NCI-H2081 treated with DMSO at 0.1 percent for 48 hours (cell line): ENCODE results near the gene EPB41.

Experiments used
- DNase-seq: peaks from one replicate; lab custom pipeline; 2025; lab: John Stamatoyannopoulos, UW

The EPB41 gene

GRCh38 chr1:28891256-28891655 lies 23.1 kb upstream of the EPB41 start:
- DNase-seq: no peak

GRCh38 chr1:28893403-28894102 lies 20.8 kb upstream of the EPB41 start:
- DNase-seq: no peak

- no peak for DNase-seq
Measured at GRCh38 chr1:28894785-28895184, 19.6 kb upstream of the EPB41 start.

GRCh38 chr1:28895896-28896608 lies 18.3 kb upstream of the EPB41 start:
- DNase-seq: no peak

DNA sequence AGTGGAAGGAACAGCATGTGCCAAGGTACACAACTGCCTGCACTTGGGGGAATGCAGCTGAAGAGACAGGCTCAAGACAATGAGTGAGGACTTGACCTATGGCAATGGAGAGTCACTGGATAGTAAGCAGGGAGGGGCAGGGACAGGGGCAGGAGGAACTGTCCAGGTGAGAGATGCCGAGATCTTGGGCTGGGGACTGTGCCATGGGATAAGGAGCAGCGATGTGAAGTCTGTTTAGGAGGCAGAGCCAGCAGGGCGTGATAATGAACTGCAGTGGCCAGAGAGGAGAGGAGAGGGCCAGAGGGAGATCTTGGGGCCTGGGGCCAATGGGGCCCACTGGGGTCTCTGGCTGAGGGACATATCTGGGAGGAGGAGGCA lies 17.8 kb upstream of the EPB41 start:
- DNase-seq: no peak

DNA sequence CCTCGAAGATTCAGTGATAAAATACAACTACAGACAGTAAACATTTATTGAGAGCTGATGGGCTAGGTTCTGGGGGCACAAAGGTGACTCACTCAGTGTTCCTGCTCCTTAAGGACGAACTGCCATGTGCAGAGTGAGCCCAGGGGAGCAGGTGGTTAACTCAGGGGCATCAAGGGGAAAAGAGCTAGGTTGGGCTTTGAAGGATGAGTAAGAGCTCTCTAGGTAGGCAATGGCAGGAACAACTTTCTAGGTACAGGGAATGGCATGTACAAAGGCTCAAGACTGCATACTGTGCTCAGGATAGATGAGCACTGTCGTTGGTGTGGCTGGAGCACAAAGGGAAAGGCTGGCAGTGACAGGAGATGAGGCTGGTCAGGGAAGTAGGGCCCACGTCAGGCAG lies 16.6 kb upstream of the EPB41 start:
- DNase-seq: no peak

DNA sequence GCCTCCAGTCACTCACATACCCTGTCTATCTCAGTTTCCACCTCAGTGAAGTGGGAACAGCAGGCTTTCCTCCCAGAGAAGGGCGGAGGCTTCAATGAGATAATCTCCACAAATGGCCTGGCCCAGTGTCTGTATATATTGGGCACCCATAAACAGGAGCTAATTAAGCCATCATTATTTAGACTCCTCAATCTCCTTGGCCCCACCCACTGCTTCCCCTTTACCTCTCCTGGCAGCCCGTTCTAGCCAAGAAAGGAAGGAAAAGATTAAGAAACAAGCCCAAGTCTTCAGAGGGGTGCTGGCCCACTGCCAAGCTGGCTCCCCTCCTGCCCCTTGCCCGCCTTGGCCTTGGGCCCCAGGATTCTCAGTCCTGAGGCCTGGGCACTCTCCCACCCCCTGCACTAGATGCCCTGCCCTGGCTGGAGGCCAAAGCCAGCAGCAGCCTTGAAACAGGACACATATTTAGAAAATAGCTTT lies 15.9 kb upstream of the EPB41 start:
- no peak for DNase-seq

DNA sequence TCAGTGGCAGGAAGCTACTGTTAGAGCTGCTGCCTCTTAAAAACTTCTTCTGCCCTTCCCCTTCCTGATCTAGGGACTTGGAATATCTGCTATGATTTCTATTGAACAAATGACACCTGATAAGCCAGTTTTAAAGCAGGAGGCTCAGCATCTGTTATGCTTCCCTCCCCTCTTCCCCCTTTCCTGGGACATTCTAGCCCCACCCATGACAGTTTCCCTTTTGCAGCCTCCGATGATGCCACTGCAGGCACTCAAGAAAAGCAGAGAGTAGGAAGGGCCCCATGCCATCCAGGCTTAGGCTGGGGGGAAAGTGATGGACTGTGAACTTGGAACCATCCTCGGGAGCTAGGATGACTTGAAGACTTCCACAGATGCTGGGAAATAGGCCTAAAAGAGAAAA lies 15.1 kb upstream of the EPB41 start:
- DNase-seq: no peak

DNA sequence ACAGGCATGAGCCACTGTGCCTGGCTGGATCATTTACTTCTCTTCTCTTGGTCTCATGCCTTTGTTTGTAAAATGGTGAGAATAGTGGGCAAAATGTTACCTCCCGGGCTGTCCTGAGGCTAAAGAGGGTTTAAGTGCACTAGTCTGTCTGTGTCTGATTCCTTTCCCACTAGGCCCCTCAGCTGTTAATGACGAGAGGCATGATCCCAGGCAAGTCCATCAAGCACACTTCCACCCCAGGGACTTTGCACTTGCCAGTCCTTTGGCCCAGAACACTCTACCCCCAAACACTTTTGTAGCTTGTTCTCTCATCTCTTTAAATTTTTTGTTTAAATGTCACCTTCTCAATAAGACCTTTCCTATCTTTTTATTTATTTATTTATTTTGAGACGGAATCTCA lies 13.8 kb upstream of the EPB41 start:
- no peak for DNase-seq

- DNase-seq: no peak
Measured at GRCh38 chr1:28902738-28903137, 11.6 kb upstream of the EPB41 start.

- no peak for DNase-seq
Measured at GRCh38 chr1:28905921-28906666, 8.3 kb upstream of the EPB41 start.

DNA sequence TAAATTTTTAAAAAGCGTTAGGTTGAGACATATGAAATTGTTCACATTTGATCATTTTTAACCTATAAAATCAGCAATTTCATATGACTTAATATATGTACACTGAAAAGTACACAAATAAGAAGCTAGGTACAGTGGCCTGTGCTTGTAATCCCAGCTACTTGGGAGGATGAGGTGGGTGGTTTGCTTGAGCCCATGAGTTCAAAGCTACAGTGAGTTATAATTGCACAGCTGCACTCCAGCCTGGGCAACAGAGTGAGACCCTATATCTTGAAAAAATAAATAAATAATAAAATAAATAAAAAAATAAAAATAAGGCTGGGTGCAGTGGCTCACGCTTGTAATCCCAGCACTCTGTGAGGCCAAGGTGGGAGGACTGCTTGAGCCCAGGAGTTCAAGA lies 5.2 kb upstream of the EPB41 start:
- no peak for DNase-seq

DNA sequence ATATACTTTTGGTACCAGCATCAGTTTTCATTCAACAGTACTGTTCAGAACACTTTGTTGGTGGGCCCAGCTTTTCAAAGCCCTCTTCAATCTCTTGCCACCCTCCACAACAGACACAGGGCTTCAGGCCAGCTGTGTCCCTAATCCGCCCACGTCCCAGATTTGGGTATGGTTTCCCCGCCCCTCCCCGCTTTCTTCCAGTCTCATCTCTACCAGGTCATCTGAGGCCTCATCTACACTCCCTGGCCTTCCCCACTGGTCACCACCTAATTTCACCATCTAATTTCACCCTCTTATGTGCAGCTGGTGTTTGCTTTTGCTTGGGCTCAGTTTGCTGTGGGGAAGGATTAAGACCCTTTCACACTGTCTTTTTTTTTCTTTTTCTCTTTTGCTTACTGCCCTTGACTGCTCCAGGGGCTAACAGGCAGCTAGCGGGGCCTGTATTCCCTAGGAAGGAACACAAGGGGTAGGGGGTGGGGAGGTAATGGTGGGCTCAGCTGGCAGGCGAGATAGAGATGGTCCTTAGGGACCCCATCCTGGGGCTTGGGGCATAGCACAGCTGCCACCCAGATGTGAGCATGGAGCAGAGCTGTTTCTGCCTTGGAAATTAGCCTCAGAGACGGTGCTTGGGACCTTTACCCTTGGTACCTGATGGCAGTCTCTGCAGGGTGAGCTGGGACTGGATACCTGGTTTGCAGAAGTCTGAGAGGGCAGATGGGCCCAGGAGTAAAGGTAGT lies 3.8 kb upstream of the EPB41 start:
- no peak for DNase-seq

DNA sequence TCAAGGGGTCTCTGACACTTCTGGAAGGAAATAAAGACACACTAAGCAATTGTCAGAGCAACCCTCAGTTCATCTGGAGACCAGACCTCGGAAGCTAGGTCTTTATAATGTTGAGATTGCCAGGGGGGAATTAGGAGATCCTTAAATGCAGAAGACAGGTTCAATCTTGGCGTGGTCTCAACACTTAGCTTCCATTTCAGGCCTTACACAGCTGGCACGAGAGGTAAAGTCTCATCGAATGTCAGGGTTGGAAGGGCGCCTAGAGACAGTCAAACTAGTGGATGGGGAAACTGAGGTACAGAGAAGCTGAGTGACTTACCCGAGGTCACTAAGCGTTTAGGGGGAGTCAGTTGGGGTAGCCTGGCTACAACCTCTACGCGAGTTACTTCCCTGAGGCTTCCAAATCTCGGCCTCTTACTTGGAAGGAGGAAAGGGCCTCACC lies 562 bp upstream of the EPB41 start:
- no peak for DNase-seq

DNA sequence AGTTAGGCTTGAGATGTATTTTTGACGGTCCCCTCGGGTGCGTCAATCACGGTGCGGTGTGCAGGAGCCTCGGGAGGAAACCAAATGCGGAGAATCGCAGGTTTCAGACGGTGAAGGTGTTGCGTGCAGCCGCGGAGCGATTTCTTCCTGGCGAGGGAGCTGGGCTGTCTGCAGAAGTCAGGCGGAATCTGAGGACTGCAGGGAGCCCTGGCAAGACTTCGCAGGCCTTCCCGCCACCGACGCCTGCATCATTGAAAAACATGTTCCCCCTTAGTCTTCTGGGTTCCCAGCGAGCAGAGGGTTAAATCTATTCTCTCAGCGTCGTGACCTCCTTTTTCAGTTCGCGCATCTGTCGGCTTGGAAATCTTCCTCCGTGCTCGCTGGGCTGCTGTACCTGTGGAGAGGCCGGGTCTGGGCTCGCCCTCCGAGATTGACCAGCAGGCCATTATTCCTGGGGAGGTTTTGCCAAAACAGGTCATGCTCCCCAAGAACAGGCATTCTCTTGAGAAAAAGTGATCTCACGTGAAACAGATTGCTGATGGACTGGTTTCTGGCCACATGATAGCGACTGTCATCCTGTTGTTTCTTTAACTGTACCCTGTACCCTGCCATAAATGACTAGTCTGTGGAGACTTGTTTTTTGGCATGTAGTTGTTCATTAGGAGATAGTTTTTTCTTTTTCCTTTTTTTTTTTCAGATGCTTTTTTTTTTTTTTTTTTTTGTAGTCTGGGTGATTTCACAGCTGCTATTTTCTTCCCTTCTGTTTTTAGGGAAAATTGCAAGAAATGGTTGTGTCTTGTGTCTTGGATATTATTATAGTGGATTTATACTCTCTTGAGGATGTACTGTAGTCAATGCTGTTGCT lies 894 bp downstream of the EPB41 start:
- DNase-seq: peak; percentile 8

- DNase-seq: no peak
Measured at GRCh38 chr1:28917757-28918118, 3.4 kb downstream of the EPB41 start.

GRCh38 chr1:28921286-28921869 lies 7.0 kb downstream of the EPB41 start:
- peak; percentile 6 for DNase-seq

DNA sequence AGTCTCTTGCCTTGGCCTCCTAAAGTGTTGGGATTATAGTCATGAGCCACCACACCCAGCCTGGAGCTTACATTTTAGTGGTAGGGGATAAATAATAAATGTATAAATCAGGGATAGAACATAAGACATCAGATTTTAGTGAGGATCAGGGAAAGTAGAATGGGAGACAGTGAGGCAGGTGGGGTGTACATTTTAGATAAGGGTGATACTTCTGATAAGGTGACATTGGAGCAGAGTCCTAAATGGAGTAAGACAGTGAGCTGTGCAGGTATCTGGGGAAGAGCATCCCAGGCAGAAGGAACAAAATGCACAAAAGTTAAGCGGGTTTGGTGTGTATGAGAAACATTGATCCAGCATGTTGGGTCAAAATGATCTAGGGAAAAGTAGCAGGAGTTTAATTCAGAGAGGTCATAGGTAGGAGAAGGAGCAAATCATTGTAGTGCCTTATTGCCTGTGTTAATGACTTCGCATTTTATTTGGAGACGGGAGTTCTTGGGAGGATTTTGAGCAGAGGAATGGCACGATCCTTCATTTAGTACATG lies 11.1 kb downstream of the EPB41 start:
- DNase-seq: no peak

DNA sequence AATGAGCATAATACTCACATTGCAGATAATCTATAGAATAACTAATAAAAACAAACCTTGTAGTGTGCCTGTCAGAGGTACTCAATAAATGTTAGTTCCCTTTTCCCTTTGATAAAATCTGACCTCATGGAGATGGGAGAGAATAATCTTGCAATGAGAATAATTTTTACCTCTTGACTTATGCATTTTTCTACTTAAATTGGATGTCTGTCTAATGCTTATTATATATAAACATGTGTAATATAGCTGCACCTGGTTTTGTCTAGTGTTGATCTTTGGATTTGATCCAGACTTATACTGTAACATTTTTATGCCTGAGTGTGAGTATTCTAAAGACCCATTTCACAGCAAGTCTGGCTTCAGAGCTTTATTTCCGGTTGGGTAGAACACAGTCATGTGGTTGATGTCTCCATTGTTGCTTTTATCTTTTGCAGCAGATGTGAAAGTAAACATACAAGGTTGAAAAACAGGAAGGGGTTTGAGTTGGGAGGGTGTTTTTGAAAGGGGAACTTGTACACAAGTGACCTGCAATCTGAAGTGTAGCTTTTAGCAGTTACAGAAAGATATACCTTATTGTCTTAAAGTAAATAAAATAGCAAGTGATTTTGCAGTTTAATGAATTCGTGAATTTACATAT lies 12.4 kb downstream of the EPB41 start:
- DNase-seq: peak; percentile 24

DNA sequence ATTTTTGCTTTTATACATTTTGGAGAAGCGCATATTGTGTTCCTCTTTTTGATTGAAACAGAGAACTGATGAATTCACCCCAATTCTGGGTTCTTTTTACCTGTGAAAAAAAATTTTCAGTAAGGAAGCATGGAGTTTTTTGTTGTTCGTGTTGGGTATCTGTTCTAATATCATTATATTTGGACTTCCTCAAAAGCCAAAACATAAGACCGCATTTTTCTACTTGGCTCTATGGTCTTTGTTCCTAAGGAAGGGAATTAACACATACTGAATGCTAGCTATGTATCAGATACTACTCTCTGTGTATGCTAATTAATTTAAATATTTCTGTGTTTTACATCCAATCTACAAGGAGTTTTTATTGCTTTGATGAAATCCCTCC lies 12.9 kb downstream of the EPB41 start:
- no peak for DNase-seq
